Esophagus squamous epithelium (tissue), 5 donors: ENCODE data around the gene DVL1. TPM values are rescaled to one million over a fixed set of nuclear protein-coding genes. Genes with fewer than 3 reads are reported as not detected.
A peak's percentile ranks its signal among the peaks of the same experiment; 100 is the strongest.

ENCODE experiments used
- DNase-seq: peaks from one replicate; lab custom pipeline; 2025; lab: John Stamatoyannopoulos, UW
- H3K27ac ChIP-seq, 4 donors: fragments of 200-600 bp; sonication (generic); one replicate each; pipeline ENCODE4 v1.5.1; 2016 to 2019; ENCODE audit warnings: mild to moderate bottlenecking in 1 of 4
- H3K27me3 ChIP-seq, 4 donors: fragments of 200-600 bp; sonication (generic); 1 replicate in 3 of 4; 2 replicates in 1 of 4; pipeline versions ENCODE4 v1.5.1 to v1.6.0; 2017 to 2021; ENCODE audit warnings: antibody characterized with exemption in 1 of 4
- H3K36me3 ChIP-seq, 3 donors: fragments of 200-600 bp; sonication (generic); one replicate each; pipeline ENCODE4 v1.5.1; 2016 to 2019
- H3K4me1 ChIP-seq, 3 donors: fragments of 200-600 bp; sonication (generic); one replicate each; pipeline ENCODE4 v1.5.1; 2017 to 2019
- H3K4me3 ChIP-seq, 4 donors: fragments of 200-600 bp; sonication (generic); 1 replicate in 3 of 4; 2 replicates in 1 of 4; pipeline ENCODE4 v1.5.1; 2016 to 2019; ENCODE audit warnings: mild to moderate bottlenecking in 2 of 4, moderate library complexity in 1 of 4
- H3K9me3 ChIP-seq, 3 donors: fragments of 200-600 bp; sonication (generic); one replicate each; pipeline ENCODE4 v1.5.1; 2016 to 2019
- CTCF ChIP-seq, 6 experiments: fragments of 450-650 bp in 4 of 6; fragments of 200-600 bp in 2 of 6; sonication (generic) in 2 of 6; IDR thresholded peaks; one replicate each; pipeline ENCODE4 v1.5.1; 2016 to 2019; ENCODE audit warnings: antibody characterized with exemption in 6 of 6, mild to moderate bottlenecking in 4 of 6, moderate library complexity in 4 of 6
- POLR2A ChIP-seq, 4 donors: fragments of 450-650 bp; IDR thresholded peaks; one replicate each; pipeline ENCODE4 v1.6.1; 2017; ENCODE audit warnings: antibody characterized with exemption in 4 of 4, mild to moderate bottlenecking in 4 of 4, moderate library complexity in 3 of 4
- WGBS, 2 donors: methylation state at CpG; one replicate each; pipeline ENCODE4 v1.1.5; 2018; 5-methylcytosine and 5-hydroxymethylcytosine counted together
- intact Hi-C: fragments of 100-400 bp; cut with DNase I; formaldehyde crosslinking; loops from one replicate; pipeline ENCODE4 v1.15.0; 2022
- total RNA-seq, 4 donors: library from RNA; depleted of rRNA; stranded (reverse); fragments of >200 nt; gene quantifications; one replicate each; pipeline ENCODE4 v1.1.0, GENCODE V29; 2016
- donor health status: DM: yes; HTN: yes; CAD: no.

Gene DVL1
- total RNA-seq, 4 donors from 2014 or later, result 63.5 to 111 (median 88.0) TPM

GRCh38 chr1:1348420-1349255 is 580 bp downstream of the DVL1 start:
- peaks cover 0 to 20% (median 0%) of the 10 kb centered on the region in 3 donors for H3K36me3 ChIP-seq
- H3K27me3 ChIP-seq, result peaks cover 0 to 18% (median 2%) of the 10 kb centered on the region in 4 donors
- peak overlapping the region; percentile 92 to 95 (median 94) for H3K27ac ChIP-seq
- peaks cover 59 to 74% (median 62%) of the 10 kb centered on the region in 3 donors for H3K4me1 ChIP-seq
- 0% methylated on average over 1 of the region's 109 CpGs; no CpG with 5 or more reads in 1 of the 2 donors for WGBS, 2 donors
- H3K9me3 ChIP-seq, result no peaks in the 10 kb centered on the region
- intact Hi-C loops, result no loop called here
- no peak for DNase-seq
- peak overlapping the region; percentile 62 to 96 (median 84) for H3K4me3 ChIP-seq
- TF ChIP-seq CTCF (IDR thresholded peaks at IDR 0.05) (no peak), POLR2A (IDR thresholded peaks at IDR 0.05) (no peak)

DNA sequence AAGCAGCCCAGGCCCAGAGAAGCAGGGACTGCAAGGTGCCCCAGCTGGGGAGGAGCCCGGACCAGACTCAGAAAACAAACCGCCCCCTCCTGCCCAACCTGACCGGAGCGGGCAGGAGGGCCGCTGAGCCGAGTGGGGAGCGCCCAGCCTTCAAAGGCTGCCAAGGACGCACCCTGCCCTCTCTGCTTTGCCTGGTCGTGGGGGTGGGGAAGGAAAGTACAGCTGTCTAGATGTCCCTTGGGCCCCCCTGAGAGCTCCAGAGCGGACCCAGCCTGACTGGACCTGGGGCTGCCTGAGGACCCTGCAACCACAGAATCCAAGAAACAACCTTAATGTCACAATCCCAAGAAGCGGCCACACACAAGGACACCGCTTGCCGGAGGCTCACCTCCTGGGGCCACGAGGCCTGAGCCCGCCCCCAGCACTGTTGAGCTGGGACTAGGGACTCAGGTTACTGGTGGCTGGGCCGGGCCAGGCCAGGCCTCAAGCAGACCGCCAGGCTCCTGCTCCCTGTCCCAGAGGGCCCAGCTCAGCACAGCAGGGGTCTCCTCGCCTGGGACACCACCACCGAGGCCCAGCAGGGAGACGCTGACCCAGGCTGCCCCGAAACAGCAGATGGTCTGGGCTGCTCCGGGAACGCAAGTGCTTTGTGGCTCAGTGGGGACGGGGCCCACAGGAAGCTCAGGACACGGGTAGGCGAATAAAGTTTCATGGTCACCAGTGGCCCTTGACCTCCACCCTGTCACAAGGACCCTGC is 1.4 kb downstream of the DVL1 start:
- DNase-seq, result no peak
- TF ChIP-seq CTCF (IDR thresholded peaks at IDR 0.05), result no peak
- intact Hi-C loops, result no loop called here
- H3K4me1 ChIP-seq, result peaks cover 51 to 74% (median 59%) of the 10 kb centered on the region in 3 donors
- peak overlapping the region; percentile 62 to 96 (median 84) for H3K4me3 ChIP-seq
- H3K27ac ChIP-seq, result peak overlapping the region; percentile 92 to 95 (median 94)
- H3K9me3 ChIP-seq, result no peaks in the 10 kb centered on the region
- H3K36me3 ChIP-seq, result peaks cover 0 to 12% (median 0%) of the 10 kb centered on the region in 3 donors
- no CpG with 5 or more reads among the region's 26 CpGs for WGBS, 2 donors
- H3K27me3 ChIP-seq, result peaks cover 0 to 10% (median 0%) of the 10 kb centered on the region in 4 donors

- H3K4me1 ChIP-seq, result peaks cover 49 to 74% (median 59%) of the 10 kb centered on the region in 3 donors
- H3K4me3 ChIP-seq, result peak overlapping the region; percentile 62 to 96 (median 84)
- no peak for DNase-seq
- peak overlapping the region; percentile 92 to 95 (median 94) for H3K27ac ChIP-seq
- TF ChIP-seq POLR2A (IDR thresholded peaks at IDR 0.05) (no peak), CTCF (IDR thresholded peaks at IDR 0.05) (no peak)
- H3K36me3 ChIP-seq, result peaks cover 0 to 11% (median 0%) of the 10 kb centered on the region in 3 donors
- intact Hi-C loops, result no loop called here
- peaks cover 0 to 3% (median 0%) of the 10 kb centered on the region in 4 donors for H3K27me3 ChIP-seq
- H3K9me3 ChIP-seq, result no peaks in the 10 kb centered on the region
- WGBS, 2 donors, result 59 to 60% methylated on average over 1 to 4 of the region's 10 CpGs
Observed at GRCh38 chr1:1347026-1347595, 2.1 kb downstream of the DVL1 start.

DNA sequence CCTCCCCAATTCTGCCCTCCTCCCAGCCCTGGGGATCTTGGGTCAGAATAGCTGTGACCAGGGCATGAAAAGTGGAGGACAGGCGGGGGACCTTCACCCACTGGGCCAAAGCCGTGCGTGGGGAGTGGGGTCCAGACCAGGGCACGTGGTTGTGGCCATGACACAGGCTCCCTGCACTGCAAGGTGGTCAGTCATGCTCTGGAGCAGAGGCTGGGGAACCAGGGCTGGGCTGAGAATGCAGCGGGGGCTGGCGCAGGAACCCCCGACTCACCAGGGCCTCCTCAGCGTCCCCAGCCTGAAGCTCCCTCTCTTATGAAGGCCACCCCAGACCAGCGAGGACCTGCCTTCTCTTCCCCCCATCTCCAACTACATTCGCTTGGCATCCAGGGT is 2.7 kb downstream of the DVL1 start:
- H3K27me3 ChIP-seq, result no peaks in the 10 kb centered on the region
- H3K36me3 ChIP-seq, result peaks cover 0 to 11% (median 4%) of the 10 kb centered on the region in 3 donors
- H3K4me1 ChIP-seq, result peaks cover 43 to 68% (median 53%) of the 10 kb centered on the region in 3 donors
- TF ChIP-seq CTCF (IDR thresholded peaks at IDR 0.05) (no peak), POLR2A (IDR thresholded peaks at IDR 0.05) (no peak)
- intact Hi-C loops, result no loop called here
- DNase-seq, result no peak
- H3K9me3 ChIP-seq, result no peaks in the 10 kb centered on the region
- H3K4me3 ChIP-seq, result peak overlapping the region in 3 of 4 donors; percentile 62 to 96 (median 89)
- 91 to 92% methylated on average over 4 to 5 of the region's 10 CpGs for WGBS, 2 donors
- H3K27ac ChIP-seq, result peak overlapping the region; percentile 92 to 95 (median 94)
